ENCODE data around the gene MTERF2. TPM values are rescaled to one million over a fixed set of nuclear protein-coding genes. Genes with fewer than 3 reads are reported as not detected.

Gene MTERF2
- total and polyA plus RNA-seq, 2 of the 13 experiments (the other 11 are each of a cell fraction or from before 2014, with no cell fraction given): 8.0 to 11.6 TPM

- ChIA-PET POLR2A (no interaction called here), CTCF (ENCODE audit: low intra/inter-chr PET ratio, low total read pairs) (no interaction called here)
- FAIRE-seq (no peak), DNase-seq (ENCODE audit: low spot score) (no peak), ATAC-seq (no peak)
- Histone ChIP-seq H3K4me1 (ENCODE audit: insufficient read depth, low read length) (no peaks in the 10 kb centered on the region), H2AFZ (ENCODE audit: low read length) (no peak overlapping the region), H3K36me3 (replicated peaks in 1 of 2; ENCODE audit: control insufficient read depth in 1 of 2, insufficient read depth in 2 of 2, low read length in 2 of 2) (no peaks in the 10 kb centered on the region; a peak in 2 of 5 replicates), H3K79me2 (ENCODE audit: insufficient read depth, low read length) (no peaks in the 10 kb centered on the region), H3K9me3 (ENCODE audit: low read length) (no peaks in the 10 kb centered on the region), H3K4me2 (ENCODE audit: low read depth, low read length) (no peak overlapping the region), H3K27ac (ENCODE audit: extremely low read length, insufficient read depth, low read length) (no peak overlapping the region), H4K20me1 (ENCODE audit: insufficient read depth, low read length) (no peaks in the 10 kb centered on the region), H3K4me3 (replicated peaks in 1 of 3; ENCODE audit: insufficient read depth in 1 of 3, low read depth in 2 of 3, low read length in 3 of 3) (no peak overlapping the region), H3K27me3 (ENCODE audit: control insufficient read depth in 1 of 2, insufficient read depth in 2 of 2, low read length in 2 of 2) (no peaks in the 10 kb centered on the region), H3K9ac (ENCODE audit: insufficient read depth, low read depth, low read length) (no peak overlapping the region)
- no TSS peak for BruUV-seq (replicated peaks)
- in situ Hi-C loops (cut with HindIII; ENCODE audit: extremely low pct_ligation_motif_present, low pct_unique_long_range_greater_than_20kb): no loop called here
- intact Hi-C loops (cut with micrococcal nuclease; ENCODE audit: unreplicated experiment): no loop called here
- WGBS (ENCODE audit: low lambda C conversion rate): 96% methylated on average over 1 of the region's 1 CpG
- TF ChIP-seq NFIB (CRISPR knock-in tag; IDR thresholded peaks at IDR 0.05; ENCODE audit: borderline replicate concordance) (no peak), NR2F2 (IDR thresholded peaks at IDR 0.05; ENCODE audit: borderline replicate concordance, low read depth) (no peak), ATF1 (CRISPR knock-in tag; IDR thresholded peaks at IDR 0.05) (no peak), AKNA (CRISPR knock-in tag; IDR thresholded peaks at IDR 0.05; ENCODE audit: borderline replicate concordance) (no peak), MIER3 (CRISPR knock-in tag; IDR thresholded peaks at IDR 0.05; ENCODE audit: borderline replicate concordance) (no peak), ZNF737 (CRISPR knock-in tag; IDR thresholded peaks at IDR 0.05; ENCODE audit: borderline replicate concordance) (no peak), PRDM15 (CRISPR knock-in tag; IDR thresholded peaks at IDR 0.05) (no peak), SP1 (IDR thresholded peaks at IDR 0.05) (no peak), SP1 (CRISPR knock-in tag; IDR thresholded peaks at IDR 0.05) (no peak), ELF1 (CRISPR knock-in tag; IDR thresholded peaks at IDR 0.05) (no peak)
Observed at GRCh38 chr12:107012736-107013425, 25.9 kb upstream of the MTERF2 start.
